Prostate gland (tissue), 2 donors: Measurements from ENCODE around the gene MTERF1.

Source experiments
- POLR2A ChIP-seq: fragments of 450-650 bp; IDR thresholded peaks from one replicate; pipeline ENCODE4 v1.6.1; 2016; ENCODE audit warnings: antibody characterized with exemption, mild to moderate bottlenecking
- POLR2AphosphoS5 ChIP-seq: sonication (generic); formaldehyde crosslinking; IDR thresholded peaks from one replicate; pipeline ENCODE4 v1.6.1; 2017; ENCODE audit warnings: antibody characterized with exemption
- TF ChIP-seq, protein P1 (sequence below), 4 experiments: fragments of 200-600 bp in 2 of 4; fragments of 450-650 bp in 2 of 4; sonication (generic) in 2 of 4; IDR thresholded peaks; 1 replicate in 3 of 4; 2 replicates in 1 of 4; pipeline ENCODE4 v1.5.1; 2016 to 2019; ENCODE audit warnings: antibody characterized with exemption in 4 of 4, mild to moderate bottlenecking in 2 of 4, moderate library complexity in 2 of 4

DNA sequence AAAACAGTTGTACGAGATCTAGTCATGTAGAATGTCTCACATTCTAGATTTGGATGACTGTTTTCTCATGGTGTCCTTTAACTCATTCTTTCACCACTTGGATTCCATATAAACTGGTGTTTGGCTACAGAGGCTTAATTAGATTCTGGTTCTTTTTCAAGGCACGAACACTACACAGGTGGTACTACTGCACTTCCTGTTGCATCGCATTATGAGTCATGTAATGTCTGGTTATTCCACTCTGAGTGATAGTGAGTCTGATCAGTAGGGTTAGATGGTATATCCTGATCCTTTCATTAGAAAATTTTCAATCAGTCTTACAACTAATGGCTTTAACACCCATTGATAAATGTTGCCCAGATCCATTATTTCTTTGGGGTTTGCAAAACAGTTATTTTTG lies 49.0 kb upstream of the MTERF1 start:
- TF ChIP-seq, protein P1, sequence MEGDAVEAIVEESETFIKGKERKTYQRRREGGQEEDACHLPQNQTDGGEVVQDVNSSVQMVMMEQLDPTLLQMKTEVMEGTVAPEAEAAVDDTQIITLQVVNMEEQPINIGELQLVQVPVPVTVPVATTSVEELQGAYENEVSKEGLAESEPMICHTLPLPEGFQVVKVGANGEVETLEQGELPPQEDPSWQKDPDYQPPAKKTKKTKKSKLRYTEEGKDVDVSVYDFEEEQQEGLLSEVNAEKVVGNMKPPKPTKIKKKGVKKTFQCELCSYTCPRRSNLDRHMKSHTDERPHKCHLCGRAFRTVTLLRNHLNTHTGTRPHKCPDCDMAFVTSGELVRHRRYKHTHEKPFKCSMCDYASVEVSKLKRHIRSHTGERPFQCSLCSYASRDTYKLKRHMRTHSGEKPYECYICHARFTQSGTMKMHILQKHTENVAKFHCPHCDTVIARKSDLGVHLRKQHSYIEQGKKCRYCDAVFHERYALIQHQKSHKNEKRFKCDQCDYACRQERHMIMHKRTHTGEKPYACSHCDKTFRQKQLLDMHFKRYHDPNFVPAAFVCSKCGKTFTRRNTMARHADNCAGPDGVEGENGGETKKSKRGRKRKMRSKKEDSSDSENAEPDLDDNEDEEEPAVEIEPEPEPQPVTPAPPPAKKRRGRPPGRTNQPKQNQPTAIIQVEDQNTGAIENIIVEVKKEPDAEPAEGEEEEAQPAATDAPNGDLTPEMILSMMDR (IDR thresholded peaks at IDR 0.05) = no peak
- TF ChIP-seq POLR2AphosphoS5 = no peak
- no peak for TF ChIP-seq POLR2A
